ENCODE data around the gene KRT12.

Gene KRT12

GRCh38 chr17:40912486-40913210 is 45.6 kb upstream of the KRT12 start:
- no peak for DNase-seq (ENCODE audit: extremely low spot score)
- ChIA-PET POLR2A (no interaction called here), CTCF (interaction anchor here (1.1 to 3.1 kb wide), 5 partner anchors 8 to 753 kb away, joined by 3 to 18 read pairs (median 11); no protein-coding TSS in a partner anchor)
- no peak for TF ChIP-seq CTCF (IDR thresholded peaks at IDR 0.05; ENCODE audit: control extremely low read depth, extremely low read depth, low read depth, missing control alignments)

GRCh38 chr17:40910441-40910841 is 43.4 kb upstream of the KRT12 start:
- ChIA-PET CTCF (interaction anchor here (0.7 to 5.3 kb wide), 7 partner anchors 8 to 757 kb away, joined by 3 to 37 read pairs (median 8); no protein-coding TSS in a partner anchor), POLR2A (no interaction called here)
- no peak for TF ChIP-seq CTCF (IDR thresholded peaks at IDR 0.05; ENCODE audit: control extremely low read depth, extremely low read depth, low read depth, missing control alignments)
- DNase-seq (ENCODE audit: extremely low spot score): no peak

GRCh38 chr17:40909755-40910154 is 42.7 kb upstream of the KRT12 start:
- POLR2A ChIA-PET: no interaction called here
- CTCF ChIA-PET: interaction anchor here (1.2 to 5.3 kb wide), 8 partner anchors 10 to 757 kb away, joined by 3 to 37 read pairs (median 9); no protein-coding TSS in a partner anchor
- DNase-seq (ENCODE audit: extremely low spot score): no peak
- TF ChIP-seq CTCF (IDR thresholded peaks at IDR 0.05; ENCODE audit: control extremely low read depth, extremely low read depth, low read depth, missing control alignments): no peak

GRCh38 chr17:40909351-40909750 is 42.3 kb upstream of the KRT12 start:
- peak; percentile 67 for DNase-seq (ENCODE audit: extremely low spot score)
- POLR2A ChIA-PET: no interaction called here
- CTCF ChIA-PET: interaction anchor here (1.2 to 5.3 kb wide), 9 partner anchors 10 to 758 kb away, joined by 3 to 37 read pairs (median 9); no protein-coding TSS in a partner anchor
- peak; percentile 62 for TF ChIP-seq CTCF (IDR thresholded peaks at IDR 0.05; ENCODE audit: control extremely low read depth, extremely low read depth, low read depth, missing control alignments)

- ChIA-PET POLR2A (no interaction called here), CTCF (interaction anchor here (1.0 to 5.3 kb wide), 5 partner anchors 9 to 759 kb away, joined by 3 to 37 read pairs (median 8); no protein-coding TSS in a partner anchor)
- no peak for DNase-seq (ENCODE audit: extremely low spot score)
- TF ChIP-seq CTCF (IDR thresholded peaks at IDR 0.05; ENCODE audit: control extremely low read depth, extremely low read depth, low read depth, missing control alignments): no peak
These were observed 39.6 kb upstream of the KRT12 start for GRCh38 chr17:40906613-40907012.

- POLR2A ChIA-PET: no interaction called here
- CTCF ChIA-PET: interaction anchor here (1.2 to 2.2 kb wide), 2 partner anchors 743 to 757 kb away, joined by 5 to 8 read pairs; no protein-coding TSS in a partner anchor
- TF ChIP-seq CTCF (IDR thresholded peaks at IDR 0.05; ENCODE audit: control extremely low read depth, extremely low read depth, low read depth, missing control alignments): no peak
- DNase-seq (ENCODE audit: extremely low spot score): no peak
These were observed 38.3 kb upstream of the KRT12 start for GRCh38 chr17:40905370-40905769.

Data from GM10248 (cell line).